HCT116 (cell line): ENCODE results near the gene TMEM150C.

Experiments used
- ELF1 ChIP-seq: IDR thresholded peaks from 2 replicates; pipeline ENCODE4 v1.6.1; 2012; ENCODE audit warnings: low read depth, borderline replicate concordance
- RAD21 ChIP-seq: IDR thresholded peaks from 2 replicates; pipeline ENCODE4 v1.6.1; 2012; ENCODE audit warnings: low read depth, mild to moderate bottlenecking
- SIN3A ChIP-seq: IDR thresholded peaks from 2 replicates; pipeline ENCODE4 v1.6.1; 2012; ENCODE audit warnings: low read depth
- SRF ChIP-seq: IDR thresholded peaks from 2 replicates; pipeline ENCODE4 v1.6.1; 2012; ENCODE audit warnings: low read depth
- TF ChIP-seq, protein P1 (sequence below), 3 experiments: fragments of 200-600 bp in 1 of 3; sonication (generic) in 1 of 3; IDR thresholded peaks in 2 of 3; conservative IDR thresholded peaks in 1 of 3; 2 replicates each; pipeline ENCODE4 v1.5.1; 2012 to 2017; ENCODE audit warnings: low read depth in 2 of 3, low read length in 2 of 3, antibody characterized with exemption in 1 of 3, borderline replicate concordance in 1 of 3, control low read depth in 1 of 3, mild to moderate bottlenecking in 1 of 3, mixed read lengths in 1 of 3, mixed run types in 1 of 3, moderate library complexity in 1 of 3; ENCODE audit not compliant: insufficient read depth in 1 of 3

GRCh38 chr4:82542642-82543041 is 19.1 kb downstream of the TMEM150C start:
- no peak for TF ChIP-seq RAD21
- TF ChIP-seq ELF1, result no peak
- TF ChIP-seq SIN3A, result no peak
- TF ChIP-seq, protein P1, sequence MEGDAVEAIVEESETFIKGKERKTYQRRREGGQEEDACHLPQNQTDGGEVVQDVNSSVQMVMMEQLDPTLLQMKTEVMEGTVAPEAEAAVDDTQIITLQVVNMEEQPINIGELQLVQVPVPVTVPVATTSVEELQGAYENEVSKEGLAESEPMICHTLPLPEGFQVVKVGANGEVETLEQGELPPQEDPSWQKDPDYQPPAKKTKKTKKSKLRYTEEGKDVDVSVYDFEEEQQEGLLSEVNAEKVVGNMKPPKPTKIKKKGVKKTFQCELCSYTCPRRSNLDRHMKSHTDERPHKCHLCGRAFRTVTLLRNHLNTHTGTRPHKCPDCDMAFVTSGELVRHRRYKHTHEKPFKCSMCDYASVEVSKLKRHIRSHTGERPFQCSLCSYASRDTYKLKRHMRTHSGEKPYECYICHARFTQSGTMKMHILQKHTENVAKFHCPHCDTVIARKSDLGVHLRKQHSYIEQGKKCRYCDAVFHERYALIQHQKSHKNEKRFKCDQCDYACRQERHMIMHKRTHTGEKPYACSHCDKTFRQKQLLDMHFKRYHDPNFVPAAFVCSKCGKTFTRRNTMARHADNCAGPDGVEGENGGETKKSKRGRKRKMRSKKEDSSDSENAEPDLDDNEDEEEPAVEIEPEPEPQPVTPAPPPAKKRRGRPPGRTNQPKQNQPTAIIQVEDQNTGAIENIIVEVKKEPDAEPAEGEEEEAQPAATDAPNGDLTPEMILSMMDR (IDR thresholded peaks at IDR 0.05 in 2 of 3, conservative IDR thresholded peaks at IDR 0.05 in 1 of 3; ENCODE audit: borderline replicate concordance in 1 of 3, insufficient read depth in 1 of 3, low read depth in 2 of 3, low read length in 2 of 3), result no peak
- TF ChIP-seq SRF, result no peak
